T-helper 22 cell (primary cell): ENCODE results near the gene KDM8.

Experiments
- DNase-seq: peaks from one replicate; pipeline ENCODE4 v3.0.0-alpha.2; 2020; ENCODE audit warnings: low read depth

Gene KDM8

GRCh38 chr16:27230562-27231001 is 27.3 kb downstream of the KDM8 start:
- DNase-seq = peak; percentile 70

GRCh38 chr16:27231692-27232060 is 28.4 kb downstream of the KDM8 start:
- no peak for DNase-seq

- no peak for DNase-seq
Observed at GRCh38 chr16:27232061-27232900, 29.0 kb downstream of the KDM8 start.

- DNase-seq = no peak
Observed at GRCh38 chr16:27232901-27233625, 29.7 kb downstream of the KDM8 start.

GRCh38 chr16:27233731-27234130 is 30.4 kb downstream of the KDM8 start:
- no peak for DNase-seq

GRCh38 chr16:27234171-27234570 is 30.8 kb downstream of the KDM8 start:
- no peak for DNase-seq

- DNase-seq = no peak
Observed at GRCh38 chr16:27234603-27235002, 31.3 kb downstream of the KDM8 start.

GRCh38 chr16:27235055-27235937 is 32.0 kb downstream of the KDM8 start:
- DNase-seq = peak; percentile 97

- DNase-seq = no peak
Observed at GRCh38 chr16:27235938-27236245, 32.6 kb downstream of the KDM8 start.

GRCh38 chr16:27236635-27237218 is 33.4 kb downstream of the KDM8 start:
- DNase-seq = no peak

- peak; percentile 61 for DNase-seq
Observed at GRCh38 chr16:27237219-27238015, 34.1 kb downstream of the KDM8 start.

- no peak for DNase-seq
Observed at GRCh38 chr16:27238016-27238587, 34.8 kb downstream of the KDM8 start.

- no peak for DNase-seq
Observed at GRCh38 chr16:27238591-27238990, 35.3 kb downstream of the KDM8 start.

GRCh38 chr16:27239026-27239425 is 35.7 kb downstream of the KDM8 start:
- no peak for DNase-seq

GRCh38 chr16:27239906-27240655 is 36.8 kb downstream of the KDM8 start:
- DNase-seq = no peak

GRCh38 chr16:27240948-27241531 is 37.7 kb downstream of the KDM8 start:
- no peak for DNase-seq

GRCh38 chr16:27241658-27242057 is 38.3 kb downstream of the KDM8 start:
- no peak for DNase-seq

GRCh38 chr16:27242398-27242797 is 39.1 kb downstream of the KDM8 start:
- no peak for DNase-seq

- no peak for DNase-seq
Observed at GRCh38 chr16:27242868-27243590, 39.7 kb downstream of the KDM8 start.
